ENCODE measurements around the gene PCDHGA2.

Gene PCDHGA2

DNA sequence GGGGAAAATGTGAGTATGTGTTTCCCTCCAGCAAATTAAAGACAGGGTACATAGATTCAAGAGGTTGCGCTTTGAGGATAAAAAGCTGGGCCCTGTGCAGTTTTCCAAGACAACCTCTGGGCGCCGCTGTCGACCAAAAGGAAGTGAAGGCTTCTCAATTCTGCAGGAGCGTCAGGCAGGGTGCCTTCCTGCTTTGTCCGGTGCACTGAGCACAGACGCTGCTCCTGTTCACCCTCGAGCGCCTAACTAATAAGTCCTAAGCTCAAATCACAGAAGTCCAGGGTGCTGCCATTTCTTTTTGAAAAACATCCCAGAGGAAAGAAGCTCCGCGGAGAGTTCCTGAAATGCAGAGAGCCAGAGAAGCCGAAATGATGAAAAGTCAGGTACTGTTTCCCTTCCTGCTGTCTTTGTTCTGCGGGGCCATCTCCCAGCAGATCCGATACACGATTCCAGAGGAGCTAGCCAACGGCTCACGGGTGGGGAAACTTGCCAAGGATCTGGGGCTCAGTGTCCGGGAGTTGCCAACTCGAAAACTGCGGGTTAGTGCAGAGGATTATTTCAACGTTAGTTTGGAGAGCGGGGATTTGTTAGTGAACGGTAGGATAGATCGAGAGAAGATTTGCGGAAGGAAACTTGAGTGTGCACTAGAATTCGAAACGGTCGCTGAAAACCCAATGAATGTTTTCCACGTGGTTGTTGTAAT, 11.5 kb downstream of the PCDHGA2 start, which contains the start of gene PCDHGB1:
Gene PCDHGB1 (plus strand): TSS at position 183 of the 703 bp plus-strand sequence. CDS start 162 bp downstream, at position 345.
- H3K4me3 ChIP-seq (ENCODE audit: low read length) = no peak within 1 kb of the TSS; the same call in 1 of the 2 replicates
- no peaks in the 10 kb centered on the region for H3K4me1 ChIP-seq (ENCODE audit: control insufficient read depth, insufficient read depth, low read length)
- no peak for DNase-seq (ENCODE audit: low read depth, low spot score)
- no peak within 1 kb of the TSS for H3K27ac ChIP-seq (ENCODE audit: low read length)
- H3K36me3 ChIP-seq (ENCODE audit: control insufficient read depth, insufficient read depth, low read length) = no peaks in the 10 kb centered on the region
- H3K9me3 ChIP-seq (ENCODE audit: control insufficient read depth, insufficient read depth, low read length) = no peaks in the 10 kb centered on the region; the same call in none of the 2 replicates
- over 99% methylated on average over 10 of the region's 29 CpGs for WGBS (ENCODE audit: insufficient coverage, insufficient read length)
- H3K27me3 ChIP-seq (ENCODE audit: control insufficient read depth, insufficient read depth, low read length) = no peaks in the 10 kb centered on the region

DNA sequence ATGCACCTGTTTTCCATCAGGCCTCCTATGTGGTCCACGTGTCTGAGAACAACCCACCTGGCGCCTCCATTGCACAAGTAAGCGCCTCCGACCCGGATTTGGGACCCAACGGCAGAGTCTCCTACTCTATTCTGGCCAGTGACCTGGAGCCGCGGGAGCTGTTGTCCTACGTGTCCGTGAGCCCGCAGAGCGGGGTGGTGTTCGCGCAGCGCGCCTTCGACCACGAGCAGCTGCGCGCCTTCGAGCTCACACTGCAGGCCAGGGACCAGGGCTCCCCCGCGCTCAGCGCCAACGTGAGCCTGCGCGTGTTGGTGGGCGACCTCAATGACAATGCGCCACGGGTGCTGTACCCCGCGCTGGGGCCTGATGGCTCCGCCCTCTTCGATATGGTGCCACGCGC, 13.0 kb downstream of the PCDHGA2 start:
- H3K27ac ChIP-seq (ENCODE audit: low read length) = no peak overlapping the region
- H3K27me3 ChIP-seq (ENCODE audit: control insufficient read depth, insufficient read depth, low read length) = no peaks in the 10 kb centered on the region
- H3K4me3 ChIP-seq (ENCODE audit: low read length) = no peak overlapping the region
- WGBS (ENCODE audit: insufficient coverage, insufficient read length) = no CpG with 5 or more reads among the region's 36 CpGs
- no peak for DNase-seq (ENCODE audit: low read depth, low spot score)
- no peaks in the 10 kb centered on the region; the same call in none of the 2 replicates for H3K9me3 ChIP-seq (ENCODE audit: control insufficient read depth, insufficient read depth, low read length)
- H3K4me1 ChIP-seq (ENCODE audit: control insufficient read depth, insufficient read depth, low read length) = no peaks in the 10 kb centered on the region
- H3K36me3 ChIP-seq (ENCODE audit: control insufficient read depth, insufficient read depth, low read length) = no peaks in the 10 kb centered on the region

DNA sequence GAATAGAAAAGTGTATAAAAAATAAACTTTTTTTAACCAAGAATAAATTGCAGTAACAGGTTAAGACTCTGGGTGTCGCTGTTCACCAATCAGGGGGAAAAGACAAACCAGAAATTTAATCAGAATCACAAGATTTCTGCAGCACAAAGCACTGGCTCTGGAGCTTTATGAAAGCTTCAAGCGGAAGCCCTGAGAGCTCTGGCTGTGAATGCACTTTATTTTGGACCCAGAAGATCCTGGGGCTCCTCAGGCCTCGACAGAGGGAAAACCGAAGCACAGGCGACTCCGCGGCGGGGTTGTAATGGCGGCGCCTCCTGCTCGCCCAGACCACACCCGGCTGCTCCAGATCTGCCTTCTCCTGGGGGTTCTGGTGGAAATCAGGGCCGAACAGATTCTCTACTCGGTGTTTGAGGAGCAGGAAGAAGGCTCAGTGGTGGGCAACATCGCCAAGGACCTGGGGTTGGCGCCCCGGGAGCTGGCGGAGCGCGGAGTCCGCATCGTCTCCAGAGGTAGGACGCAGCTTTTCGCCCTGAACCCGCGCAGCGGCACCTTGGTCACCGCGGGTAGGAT, 16.4 kb downstream of the PCDHGA2 start, which contains the start of gene PCDHGA4:
Gene PCDHGA4 (plus strand): TSS at position 122 of the 570 bp plus-strand sequence. CDS start 87 bp downstream, at position 209.
- Histone ChIP-seq H3K4me1 (ENCODE audit: control insufficient read depth, insufficient read depth, low read length) (no peaks in the 10 kb centered on the region), H3K9me3 (ENCODE audit: control insufficient read depth, insufficient read depth, low read length) (no peaks in the 10 kb centered on the region; the same call in none of the 2 replicates), H3K36me3 (ENCODE audit: control insufficient read depth, insufficient read depth, low read length) (no peaks in the 10 kb centered on the region)

DNA sequence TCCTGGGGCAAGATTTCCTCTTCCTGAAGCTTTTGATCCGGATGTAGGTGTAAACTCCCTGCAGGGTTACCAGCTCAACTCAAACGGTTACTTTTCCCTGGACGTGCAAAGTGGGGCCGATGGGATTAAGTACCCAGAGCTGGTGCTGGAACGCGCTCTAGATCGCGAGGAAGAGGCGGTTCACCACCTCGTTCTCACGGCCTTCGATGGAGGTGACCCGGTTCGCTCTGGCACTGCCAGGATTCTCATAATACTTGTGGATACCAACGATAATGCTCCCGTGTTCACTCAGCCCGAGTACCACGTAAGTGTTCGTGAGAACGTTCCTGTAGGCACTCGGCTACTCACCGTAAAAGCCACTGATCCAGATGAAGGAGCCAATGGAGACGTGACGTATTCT, 17.1 kb downstream of the PCDHGA2 start:
- DNase-seq (ENCODE audit: low read depth, low spot score) = no peak
- WGBS (ENCODE audit: insufficient coverage, insufficient read length) = no CpG with 5 or more reads among the region's 24 CpGs
- Histone ChIP-seq H3K36me3 (ENCODE audit: control insufficient read depth, insufficient read depth, low read length) (no peaks in the 10 kb centered on the region), H3K27me3 (ENCODE audit: control insufficient read depth, insufficient read depth, low read length) (no peaks in the 10 kb centered on the region), H3K9me3 (ENCODE audit: control insufficient read depth, insufficient read depth, low read length) (peaks cover under 1% of the 10 kb centered on the region), H3K4me1 (ENCODE audit: control insufficient read depth, insufficient read depth, low read length) (no peaks in the 10 kb centered on the region), H3K27ac (ENCODE audit: low read length) (no peak overlapping the region), H3K4me3 (ENCODE audit: low read length) (no peak overlapping the region)

More for the DNA sequence above, 16.4 kb downstream of the PCDHGA2 start, which contains the start of gene PCDHGA4:
- no peak for DNase-seq (ENCODE audit: low read depth, low spot score)
- Histone ChIP-seq H3K4me3 (ENCODE audit: low read length) (no peak within 1 kb of the TSS), H3K27me3 (ENCODE audit: control insufficient read depth, insufficient read depth, low read length) (no peaks in the 10 kb centered on the region), H3K27ac (ENCODE audit: low read length) (no peak within 1 kb of the TSS)
- no CpG with 5 or more reads among the region's 29 CpGs for WGBS (ENCODE audit: insufficient coverage, insufficient read length)

DNA sequence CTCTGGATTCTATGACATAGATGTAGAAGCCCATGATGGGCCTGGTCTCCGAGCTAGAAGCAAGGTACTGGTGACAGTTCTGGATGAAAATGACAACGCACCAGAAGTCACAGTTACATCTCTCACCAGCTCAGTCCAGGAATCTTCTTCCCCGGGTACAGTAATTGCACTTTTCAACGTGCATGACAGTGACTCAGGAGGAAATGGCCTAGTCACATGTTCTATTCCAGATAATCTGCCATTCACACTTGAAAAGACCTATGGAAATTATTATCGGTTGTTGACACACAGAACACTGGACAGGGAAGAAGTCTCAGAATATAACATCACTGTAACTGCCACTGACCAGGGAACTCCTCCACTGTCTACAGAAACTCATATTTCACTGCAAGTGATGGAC, 17.6 kb downstream of the PCDHGA2 start:
- no peaks in the 10 kb centered on the region for H3K36me3 ChIP-seq (ENCODE audit: control insufficient read depth, insufficient read depth, low read length)
- WGBS (ENCODE audit: insufficient coverage, insufficient read length) = no CpG with 5 or more reads among the region's 5 CpGs
- no peak overlapping the region for H3K27ac ChIP-seq (ENCODE audit: low read length)
- no peak overlapping the region for H3K4me3 ChIP-seq (ENCODE audit: low read length)
- no peaks in the 10 kb centered on the region for H3K4me1 ChIP-seq (ENCODE audit: control insufficient read depth, insufficient read depth, low read length)
- DNase-seq (ENCODE audit: low read depth, low spot score) = no peak
- peaks cover 2% of the 10 kb centered on the region; the same call in 1 of the 2 replicates for H3K9me3 ChIP-seq (ENCODE audit: control insufficient read depth, insufficient read depth, low read length)
- no peaks in the 10 kb centered on the region for H3K27me3 ChIP-seq (ENCODE audit: control insufficient read depth, insufficient read depth, low read length)

DNA sequence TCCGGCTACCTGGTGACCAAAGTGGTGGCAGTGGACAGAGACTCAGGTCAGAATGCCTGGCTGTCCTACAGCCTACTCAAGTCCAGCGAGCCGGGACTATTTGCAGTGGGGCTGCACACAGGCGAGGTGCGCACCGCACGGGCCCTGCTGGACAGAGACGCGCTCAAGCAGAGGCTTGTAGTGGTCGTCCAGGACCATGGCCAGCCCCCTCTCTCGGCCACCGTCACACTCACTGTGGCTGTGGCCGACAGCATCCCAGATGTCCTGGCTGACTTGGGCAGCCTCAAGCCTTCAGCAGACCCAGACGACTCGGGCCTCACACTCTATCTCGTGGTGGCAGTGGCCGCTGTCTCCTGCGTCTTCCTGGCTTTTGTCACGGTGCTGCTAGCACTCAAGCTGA, 18.4 kb downstream of the PCDHGA2 start:
- 0 out of 2 replicates have a peak, but pooled peaks cover 2% of the 10 kb centered on the region for H3K9me3 ChIP-seq (ENCODE audit: control insufficient read depth, insufficient read depth, low read length)
- H3K27ac ChIP-seq (ENCODE audit: low read length) = no peak overlapping the region
- H3K4me3 ChIP-seq (ENCODE audit: low read length) = no peak overlapping the region
- DNase-seq (ENCODE audit: low read depth, low spot score) = no peak
- no peaks in the 10 kb centered on the region for H3K36me3 ChIP-seq (ENCODE audit: control insufficient read depth, insufficient read depth, low read length)
- no peaks in the 10 kb centered on the region for H3K4me1 ChIP-seq (ENCODE audit: control insufficient read depth, insufficient read depth, low read length)
- no CpG with 5 or more reads among the region's 19 CpGs for WGBS (ENCODE audit: insufficient coverage, insufficient read length)
- H3K27me3 ChIP-seq (ENCODE audit: control insufficient read depth, insufficient read depth, low read length) = no peaks in the 10 kb centered on the region

DNA sequence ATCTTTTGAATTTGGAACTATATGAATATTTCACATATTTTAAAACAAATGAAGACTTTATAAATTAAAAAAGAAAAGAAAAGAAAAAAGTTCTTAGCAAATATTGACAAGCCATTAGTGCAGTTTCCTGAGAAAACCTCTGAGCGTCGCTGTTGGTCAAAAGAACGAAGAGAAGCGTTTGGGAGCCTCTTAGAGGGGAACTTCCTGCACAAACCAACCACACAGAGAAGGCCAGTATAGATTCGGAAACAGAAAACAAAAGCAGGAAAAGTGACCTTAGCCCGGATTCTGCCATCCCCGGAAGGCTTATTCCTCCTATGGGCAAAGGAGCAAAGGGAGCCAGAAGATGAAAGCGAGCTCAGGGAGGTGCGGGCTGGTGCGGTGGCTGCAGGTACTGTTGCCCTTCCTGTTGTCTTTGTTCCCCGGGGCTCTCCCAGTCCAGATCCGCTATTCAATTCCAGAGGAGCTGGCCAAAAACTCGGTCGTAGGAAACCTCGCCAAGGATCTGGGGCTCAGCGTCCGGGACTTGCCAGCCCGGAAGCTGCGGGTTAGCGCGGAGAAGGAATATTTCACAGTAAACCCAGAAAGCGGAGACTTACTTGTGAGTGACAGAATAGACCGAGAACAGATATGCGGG, 21.3 kb downstream of the PCDHGA2 start, which contains the start of gene PCDHGB2:
Gene PCDHGB2 (plus strand): TSS at position 205 of the 637 bp plus-strand sequence. CDS start 142 bp downstream, at position 347.
- Histone ChIP-seq H3K36me3 (ENCODE audit: control insufficient read depth, insufficient read depth, low read length) (peaks cover 4% of the 10 kb centered on the region), H3K9me3 (ENCODE audit: control insufficient read depth, insufficient read depth, low read length) (peaks cover 7% of the 10 kb centered on the region), H3K27ac (ENCODE audit: low read length) (no peak within 1 kb of the TSS), H3K4me1 (ENCODE audit: control insufficient read depth, insufficient read depth, low read length) (no peaks in the 10 kb centered on the region), H3K27me3 (ENCODE audit: control insufficient read depth, insufficient read depth, low read length) (no peaks in the 10 kb centered on the region), H3K4me3 (ENCODE audit: low read length) (no peak within 1 kb of the TSS)
- DNase-seq (ENCODE audit: low read depth, low spot score) = no peak
- no CpG with 5 or more reads among the region's 24 CpGs for WGBS (ENCODE audit: insufficient coverage, insufficient read length)

DNA sequence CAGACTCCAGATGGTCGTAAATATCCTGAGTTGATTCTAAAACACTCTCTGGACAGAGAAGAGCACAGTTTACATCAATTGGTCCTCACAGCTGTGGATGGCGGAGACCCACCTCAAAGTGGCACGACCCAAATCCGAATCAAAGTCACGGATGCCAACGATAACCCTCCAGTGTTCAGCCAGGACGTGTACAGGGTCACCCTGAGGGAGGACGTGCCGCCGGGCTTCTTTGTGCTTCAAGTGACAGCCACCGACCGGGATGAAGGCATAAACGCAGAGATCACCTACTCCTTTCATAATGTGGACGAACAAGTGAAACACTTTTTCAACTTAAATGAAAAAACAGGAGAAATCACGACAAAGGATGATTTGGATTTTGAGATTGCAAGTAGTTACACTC, 22.1 kb downstream of the PCDHGA2 start:
- no peak overlapping the region for H3K27ac ChIP-seq (ENCODE audit: low read length)
- WGBS (ENCODE audit: insufficient coverage, insufficient read length) = no CpG with 5 or more reads among the region's 15 CpGs
- no peaks in the 10 kb centered on the region for H3K27me3 ChIP-seq (ENCODE audit: control insufficient read depth, insufficient read depth, low read length)
- no peak for DNase-seq (ENCODE audit: low read depth, low spot score)
- no peaks in the 10 kb centered on the region for H3K4me1 ChIP-seq (ENCODE audit: control insufficient read depth, insufficient read depth, low read length)
- no peak overlapping the region for H3K4me3 ChIP-seq (ENCODE audit: low read length)
- H3K9me3 ChIP-seq (ENCODE audit: control insufficient read depth, insufficient read depth, low read length) = peaks cover 7% of the 10 kb centered on the region
- H3K36me3 ChIP-seq (ENCODE audit: control insufficient read depth, insufficient read depth, low read length) = peaks cover 4% of the 10 kb centered on the region

DNA sequence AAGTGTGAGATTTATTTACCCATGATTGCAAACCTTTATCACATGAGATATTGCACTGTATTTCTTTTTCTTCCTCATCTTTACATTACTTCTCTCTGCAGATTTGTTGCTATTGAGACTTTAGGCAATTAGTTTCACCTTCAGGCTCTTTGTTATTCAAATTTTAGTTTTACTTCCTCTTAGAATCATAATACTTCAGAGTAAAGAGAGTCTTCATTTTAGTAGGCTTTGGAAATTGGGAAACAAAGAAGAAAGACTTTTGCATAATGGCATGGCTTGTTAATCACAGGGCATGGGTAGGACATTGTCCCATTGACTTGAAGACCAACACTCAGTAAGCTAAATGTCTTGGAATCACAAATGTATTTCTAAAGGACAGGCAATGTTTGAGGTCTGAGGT, 24.2 kb downstream of the PCDHGA2 start:
- Histone ChIP-seq H3K9me3 (ENCODE audit: control insufficient read depth, insufficient read depth, low read length) (peaks cover 7% of the 10 kb centered on the region), H3K4me1 (ENCODE audit: control insufficient read depth, insufficient read depth, low read length) (no peaks in the 10 kb centered on the region), H3K4me3 (ENCODE audit: low read length) (no peak overlapping the region), H3K36me3 (ENCODE audit: control insufficient read depth, insufficient read depth, low read length) (peaks cover 7% of the 10 kb centered on the region), H3K27ac (ENCODE audit: low read length) (no peak overlapping the region), H3K27me3 (ENCODE audit: control insufficient read depth, insufficient read depth, low read length) (no peaks in the 10 kb centered on the region)
- DNase-seq (ENCODE audit: low read depth, low spot score) = no peak

DNA sequence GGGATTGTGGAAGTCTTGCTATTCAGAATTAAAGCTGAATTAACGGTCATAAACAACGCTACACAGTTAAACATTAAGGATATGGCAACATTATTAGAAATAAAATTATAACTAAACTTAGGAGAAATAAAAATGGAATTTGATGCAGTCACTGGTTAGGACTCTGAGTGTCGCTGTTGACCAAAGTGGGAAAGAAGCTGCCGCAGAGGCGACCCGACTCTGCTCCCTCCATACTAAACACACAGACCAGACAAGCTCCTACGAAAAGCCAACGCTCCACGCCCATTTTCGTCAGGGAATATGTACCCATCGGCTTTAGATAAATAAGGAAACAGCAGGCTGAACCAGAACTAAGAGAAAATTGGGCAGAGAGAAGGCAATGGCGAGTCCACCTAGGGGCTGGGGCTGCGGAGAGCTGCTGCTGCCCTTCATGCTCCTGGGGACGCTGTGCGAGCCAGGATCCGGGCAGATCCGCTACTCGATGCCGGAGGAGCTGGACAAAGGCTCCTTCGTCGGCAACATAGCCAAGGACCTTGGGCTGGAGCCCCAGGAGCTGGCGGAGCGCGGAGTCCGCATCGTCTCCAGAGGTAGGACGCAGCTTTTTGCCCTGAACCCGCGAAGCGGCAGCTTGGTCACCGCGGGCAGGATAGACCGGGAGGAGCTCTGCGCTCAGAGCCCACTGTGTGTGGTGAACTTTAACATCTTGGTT, 25.5 kb downstream of the PCDHGA2 start, which contains the start of gene PCDHGA5:
Gene PCDHGA5 (plus strand): TSS at position 211 of the 709 bp plus-strand sequence. CDS start 169 bp downstream, at position 380.
- H3K27ac ChIP-seq (ENCODE audit: low read length) = no peak within 1 kb of the TSS
- no peak for DNase-seq (ENCODE audit: low read depth, low spot score)
- H3K4me3 ChIP-seq (ENCODE audit: low read length) = no peak within 1 kb of the TSS
- WGBS (ENCODE audit: insufficient coverage, insufficient read length) = no CpG with 5 or more reads among the region's 34 CpGs
- no peaks in the 10 kb centered on the region for H3K4me1 ChIP-seq (ENCODE audit: control insufficient read depth, insufficient read depth, low read length)
- H3K9me3 ChIP-seq (ENCODE audit: control insufficient read depth, insufficient read depth, low read length) = peaks cover 7% of the 10 kb centered on the region
- H3K36me3 ChIP-seq (ENCODE audit: control insufficient read depth, insufficient read depth, low read length) = peaks cover 7% of the 10 kb centered on the region
- no peaks in the 10 kb centered on the region for H3K27me3 ChIP-seq (ENCODE audit: control insufficient read depth, insufficient read depth, low read length)

Data from iPS DF 6.9 (cell line).